Measurements from ENCODE around the gene MMP14. TPM values are rescaled to one million over a fixed set of nuclear protein-coding genes. Genes with fewer than 3 reads are reported as not detected.

The MMP14 gene
- total RNA-seq, 2 experiments from 2014 or later = 2.8 to 9.0 TPM

DNA sequence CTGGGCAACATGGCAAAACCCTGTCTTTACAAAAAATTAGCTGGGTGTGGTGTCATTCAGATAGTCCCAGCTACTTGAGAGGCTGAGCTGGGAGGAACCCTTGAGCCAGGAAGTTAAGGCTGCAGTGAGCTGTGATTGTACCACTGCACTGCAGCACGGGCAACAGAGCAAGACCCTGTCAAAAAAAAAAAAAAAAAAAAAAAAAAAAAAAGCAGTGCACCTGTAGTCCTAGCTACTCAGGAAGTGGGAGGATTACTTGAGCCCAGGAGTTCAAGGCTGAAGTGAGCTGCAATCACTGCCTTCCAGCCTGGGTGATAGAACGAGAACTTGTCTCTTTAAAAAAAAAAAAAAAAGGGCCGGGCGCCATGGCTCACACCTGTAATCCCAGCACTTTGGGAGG lies 52.3 kb downstream of the MMP14 start:
- no peaks in the 10 kb centered on the region for H3K36me3 ChIP-seq (ENCODE audit: insufficient read depth, low read length)
- DNase-seq (ENCODE audit: low spot score) = peak; percentile 95
- intact Hi-C loops (cut with micrococcal nuclease; ENCODE audit: unreplicated experiment) = loop anchor here (1.0 to 5.0 kb wide), 5 partner anchors 12 to 966 kb away; partner anchors contain the start of gene PRMT5
- no peaks in the 10 kb centered on the region for H4K20me1 ChIP-seq (ENCODE audit: insufficient read depth, low read length)
- peak overlapping the region; percentile 79 for H3K4me2 ChIP-seq (ENCODE audit: low read length)
- H2AFZ ChIP-seq (ENCODE audit: low read length) = no peak overlapping the region
- H3K27ac ChIP-seq (ENCODE audit: low read depth, low read length, poor library complexity, severe bottlenecking) = peak overlapping the region; percentile 96
- H3K9me3 ChIP-seq (ENCODE audit: low read length) = no peaks in the 10 kb centered on the region
- ChIA-PET CTCF (ENCODE audit: unreplicated experiment) (interaction anchor here (0.8 to 2.1 kb wide), 5 partner anchors 12 to 98 kb away, joined by 3 to 8 read pairs (median 4); partner anchors contain the start of gene LRP10), POLR2A (interaction anchor here (0.6 to 4.1 kb wide), 20 partner anchors 9 to 369 kb away, joined by 3 to 42 read pairs (median 6); partner anchors contain the start of genes HAUS4, LRP10, PRMT5 and RBM23)
- peak overlapping the region; percentile 71 for H3K4me3 ChIP-seq (ENCODE audit: low read depth, low read length, poor library complexity, severe bottlenecking)
- H3K79me2 ChIP-seq (ENCODE audit: insufficient read depth, low read depth, low read length) = no peaks in the 10 kb centered on the region
- no peak for TF ChIP-seq EZH2phosphoT487 (IDR thresholded peaks at IDR 0.05; ENCODE audit: borderline replicate concordance, low read depth, low read length)
- TF ChIP-seq, protein P1, sequence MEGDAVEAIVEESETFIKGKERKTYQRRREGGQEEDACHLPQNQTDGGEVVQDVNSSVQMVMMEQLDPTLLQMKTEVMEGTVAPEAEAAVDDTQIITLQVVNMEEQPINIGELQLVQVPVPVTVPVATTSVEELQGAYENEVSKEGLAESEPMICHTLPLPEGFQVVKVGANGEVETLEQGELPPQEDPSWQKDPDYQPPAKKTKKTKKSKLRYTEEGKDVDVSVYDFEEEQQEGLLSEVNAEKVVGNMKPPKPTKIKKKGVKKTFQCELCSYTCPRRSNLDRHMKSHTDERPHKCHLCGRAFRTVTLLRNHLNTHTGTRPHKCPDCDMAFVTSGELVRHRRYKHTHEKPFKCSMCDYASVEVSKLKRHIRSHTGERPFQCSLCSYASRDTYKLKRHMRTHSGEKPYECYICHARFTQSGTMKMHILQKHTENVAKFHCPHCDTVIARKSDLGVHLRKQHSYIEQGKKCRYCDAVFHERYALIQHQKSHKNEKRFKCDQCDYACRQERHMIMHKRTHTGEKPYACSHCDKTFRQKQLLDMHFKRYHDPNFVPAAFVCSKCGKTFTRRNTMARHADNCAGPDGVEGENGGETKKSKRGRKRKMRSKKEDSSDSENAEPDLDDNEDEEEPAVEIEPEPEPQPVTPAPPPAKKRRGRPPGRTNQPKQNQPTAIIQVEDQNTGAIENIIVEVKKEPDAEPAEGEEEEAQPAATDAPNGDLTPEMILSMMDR (conservative IDR thresholded peaks at IDR 0.05; ENCODE audit: low read length) = no peak
- BruUV-seq (replicated peaks) = no TSS peak
- H3K4me1 ChIP-seq (ENCODE audit: insufficient read depth, low read length, poor library complexity, severe bottlenecking) = peaks cover 77% of the 10 kb centered on the region
- H3K9me2 ChIP-seq (ENCODE audit: insufficient read depth, low read length) = no peaks in the 10 kb centered on the region

DNA sequence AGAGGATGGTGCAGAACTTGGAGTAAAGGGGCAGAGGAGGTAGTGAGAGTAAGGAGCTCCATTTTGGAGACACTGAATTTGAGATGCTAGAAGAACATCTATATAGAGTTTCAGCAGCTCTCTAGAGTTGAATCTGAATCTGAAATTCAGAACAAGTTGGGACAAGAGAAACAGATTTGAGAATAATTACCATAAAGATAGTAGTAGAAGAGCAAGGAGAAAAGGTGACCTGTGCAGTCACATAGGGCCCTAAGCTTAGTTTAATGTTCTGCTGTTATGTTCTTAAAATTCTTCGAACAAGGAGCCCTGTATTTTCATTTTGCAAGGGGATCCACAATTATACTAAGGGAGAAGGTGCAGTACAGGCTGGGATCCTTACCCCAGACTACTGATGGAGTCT lies 54.0 kb downstream of the MMP14 start:
- ChIA-PET CTCF (ENCODE audit: unreplicated experiment) (interaction anchor here (1.2 to 2.1 kb wide), 2 partner anchors 19 to 60 kb away, joined by 3 to 8 read pairs; partner anchors contain the start of genes LRP10 and MRPL52), POLR2A (interaction anchor here (0.7 to 4.1 kb wide), 10 partner anchors 9 to 927 kb away, joined by 3 to 42 read pairs (median 4); partner anchors contain the start of genes LRP10 and RBM23)
- Histone ChIP-seq H3K27ac (ENCODE audit: low read depth, low read length, poor library complexity, severe bottlenecking) (peak overlapping the region; percentile 96), H3K4me2 (ENCODE audit: low read length) (peak overlapping the region; percentile 50), H3K9me3 (ENCODE audit: low read length) (no peaks in the 10 kb centered on the region), H2AFZ (ENCODE audit: low read length) (0 out of 2 replicates have a peak overlapping the region, but pooled peaks have one; percentile 1), H3K79me2 (ENCODE audit: insufficient read depth, low read depth, low read length) (no peaks in the 10 kb centered on the region), H3K4me3 (ENCODE audit: low read depth, low read length, poor library complexity, severe bottlenecking) (no peak overlapping the region), H3K36me3 (ENCODE audit: insufficient read depth, low read length) (no peaks in the 10 kb centered on the region), H3K4me1 (ENCODE audit: insufficient read depth, low read length, poor library complexity, severe bottlenecking) (peaks cover 68% of the 10 kb centered on the region), H3K9me2 (ENCODE audit: insufficient read depth, low read length) (no peaks in the 10 kb centered on the region), H4K20me1 (ENCODE audit: insufficient read depth, low read length) (no peaks in the 10 kb centered on the region)
- TF ChIP-seq EZH2phosphoT487 (IDR thresholded peaks at IDR 0.05; ENCODE audit: borderline replicate concordance, low read depth, low read length) = no peak
- TF ChIP-seq, protein P1 (conservative IDR thresholded peaks at IDR 0.05; ENCODE audit: low read length) = no peak
- no peak for DNase-seq (ENCODE audit: low spot score)
- no TSS peak for BruUV-seq (replicated peaks)
- intact Hi-C loops (cut with micrococcal nuclease; ENCODE audit: unreplicated experiment) = no loop called here

DNA sequence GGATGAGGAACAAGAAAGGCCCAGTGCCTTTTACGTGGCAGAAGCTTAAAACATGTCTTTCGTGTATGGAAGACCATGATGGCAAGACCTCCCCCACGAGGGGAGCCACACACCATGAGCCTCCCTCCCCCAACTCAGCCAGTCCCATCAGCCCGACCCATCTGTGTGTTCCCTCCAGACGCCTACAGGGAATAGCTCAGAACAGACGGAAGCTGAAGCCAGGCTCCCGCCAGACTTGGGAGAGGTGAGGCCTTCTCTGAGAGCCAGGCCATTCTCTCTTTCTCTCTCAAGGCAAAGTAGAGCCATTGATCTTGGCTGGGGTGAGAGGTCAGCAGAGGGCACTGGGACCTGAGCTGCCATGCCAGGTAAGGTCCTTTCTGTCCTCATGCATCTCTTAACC lies 56.1 kb downstream of the MMP14 start:
- Histone ChIP-seq H3K79me2 (ENCODE audit: insufficient read depth, low read depth, low read length) (no peaks in the 10 kb centered on the region), H3K9me2 (ENCODE audit: insufficient read depth, low read length) (no peaks in the 10 kb centered on the region), H3K27ac (ENCODE audit: low read depth, low read length, poor library complexity, severe bottlenecking) (peak overlapping the region; percentile 51), H3K4me2 (ENCODE audit: low read length) (peak overlapping the region; percentile 49), H2AFZ (ENCODE audit: low read length) (no peak overlapping the region), H3K36me3 (ENCODE audit: insufficient read depth, low read length) (peaks cover 1% of the 10 kb centered on the region; the same call in 1 of the 2 replicates), H4K20me1 (ENCODE audit: insufficient read depth, low read length) (no peaks in the 10 kb centered on the region), H3K4me1 (ENCODE audit: insufficient read depth, low read length, poor library complexity, severe bottlenecking) (peaks cover 53% of the 10 kb centered on the region), H3K4me3 (ENCODE audit: low read depth, low read length, poor library complexity, severe bottlenecking) (no peak overlapping the region), H3K9me3 (ENCODE audit: low read length) (no peaks in the 10 kb centered on the region)
- no peak for TF ChIP-seq EZH2phosphoT487 (IDR thresholded peaks at IDR 0.05; ENCODE audit: borderline replicate concordance, low read depth, low read length)
- TF ChIP-seq, protein P1 (conservative IDR thresholded peaks at IDR 0.05; ENCODE audit: low read length) = no peak
- CTCF ChIA-PET (ENCODE audit: unreplicated experiment) = interaction anchor here (0.6 kb wide), 1 partner anchor 26 kb away, joined by 3 read pairs; no protein-coding TSS in a partner anchor
- BruUV-seq (replicated peaks) = no TSS peak
- DNase-seq (ENCODE audit: low spot score) = no peak
- POLR2A ChIA-PET = interaction anchor here (0.6 to 1.6 kb wide), 2 partner anchors 9 to 26 kb away, joined by 3 to 6 read pairs; partner anchors contain the start of genes RBM23 and REM2
- intact Hi-C loops (cut with micrococcal nuclease; ENCODE audit: unreplicated experiment) = no loop called here
